Tibial nerve (tissue), 4 donors: Measurements from ENCODE around the gene TCF4.

ENCODE experiments used
- EP300 ChIP-seq, 2 donors: sonication (generic); formaldehyde crosslinking; IDR thresholded peaks; one replicate each; pipeline ENCODE4 v1.6.1; 2017; ENCODE audit warnings: antibody characterized with exemption in 2 of 2, mild to moderate bottlenecking in 1 of 2
- POLR2A ChIP-seq, 2 donors: fragments of 450-650 bp; IDR thresholded peaks; one replicate each; pipeline ENCODE4 v1.6.1; 2017; ENCODE audit warnings: antibody characterized with exemption in 2 of 2, mild to moderate bottlenecking in 2 of 2, moderate library complexity in 2 of 2
- TF ChIP-seq, protein P1 (sequence below), 5 experiments: fragments of 200-600 bp in 3 of 5; fragments of 450-650 bp in 2 of 5; sonication (generic) in 3 of 5; IDR thresholded peaks; one replicate each; pipeline ENCODE4 v1.5.1; 2016 to 2019; ENCODE audit warnings: antibody characterized with exemption in 5 of 5, mild to moderate bottlenecking in 3 of 5, moderate library complexity in 2 of 5

DNA sequence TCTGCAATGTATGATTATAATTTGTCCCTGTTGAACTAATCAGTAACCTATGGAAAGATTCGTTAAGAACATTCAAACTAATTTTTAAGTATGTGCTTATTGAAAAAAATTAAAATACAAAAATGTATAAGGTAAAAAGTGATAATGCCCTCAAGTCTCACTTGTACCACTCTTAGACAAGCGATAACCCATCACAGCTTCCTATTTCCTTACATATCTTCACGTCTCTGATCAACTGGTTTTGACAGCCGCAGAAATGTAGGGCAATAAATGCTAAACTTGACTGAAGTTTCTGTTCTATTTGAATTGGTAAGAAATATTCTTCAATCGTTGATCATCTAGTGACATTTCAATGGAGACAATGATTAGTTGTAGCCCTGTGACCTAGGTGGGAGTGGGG, 112.5 kb downstream of the TCF4 start:
- no peak for TF ChIP-seq POLR2A (IDR thresholded peaks at IDR 0.05)
- TF ChIP-seq, protein P1, sequence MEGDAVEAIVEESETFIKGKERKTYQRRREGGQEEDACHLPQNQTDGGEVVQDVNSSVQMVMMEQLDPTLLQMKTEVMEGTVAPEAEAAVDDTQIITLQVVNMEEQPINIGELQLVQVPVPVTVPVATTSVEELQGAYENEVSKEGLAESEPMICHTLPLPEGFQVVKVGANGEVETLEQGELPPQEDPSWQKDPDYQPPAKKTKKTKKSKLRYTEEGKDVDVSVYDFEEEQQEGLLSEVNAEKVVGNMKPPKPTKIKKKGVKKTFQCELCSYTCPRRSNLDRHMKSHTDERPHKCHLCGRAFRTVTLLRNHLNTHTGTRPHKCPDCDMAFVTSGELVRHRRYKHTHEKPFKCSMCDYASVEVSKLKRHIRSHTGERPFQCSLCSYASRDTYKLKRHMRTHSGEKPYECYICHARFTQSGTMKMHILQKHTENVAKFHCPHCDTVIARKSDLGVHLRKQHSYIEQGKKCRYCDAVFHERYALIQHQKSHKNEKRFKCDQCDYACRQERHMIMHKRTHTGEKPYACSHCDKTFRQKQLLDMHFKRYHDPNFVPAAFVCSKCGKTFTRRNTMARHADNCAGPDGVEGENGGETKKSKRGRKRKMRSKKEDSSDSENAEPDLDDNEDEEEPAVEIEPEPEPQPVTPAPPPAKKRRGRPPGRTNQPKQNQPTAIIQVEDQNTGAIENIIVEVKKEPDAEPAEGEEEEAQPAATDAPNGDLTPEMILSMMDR (IDR thresholded peaks at IDR 0.05): no peak
- TF ChIP-seq EP300 (IDR thresholded peaks at IDR 0.05): no peak
